Heart left ventricle (tissue), 16 donors: ENCODE results near the gene FYN. TPM values are rescaled to one million over a fixed set of nuclear protein-coding genes. Genes with fewer than 3 reads are reported as not detected.

Experiments used
- ATAC-seq, 4 donors: fragments of 200-7000 bp; cut with Tn5 transposase; one replicate each; pipeline ENCODE4 v1.9.1; 2020 to 2022; ENCODE audit warnings: moderate library complexity in 4 of 4, mild to moderate bottlenecking in 3 of 4, moderate number of reproducible peaks in 1 of 4
- DNase-seq, 5 donors: peaks; one replicate each; pipeline ENCODE4 v3.0.0-alpha.2; 2020
- H3K27ac ChIP-seq, 12 donors: fragments of 200-600 bp; sonication (generic) in 4 of 12; one replicate each; pipeline versions ENCODE4 v1.5.0 to v1.8.0; 2016 to 2022; ENCODE audit warnings: mild to moderate bottlenecking in 2 of 12
- H3K27me3 ChIP-seq, 9 donors: fragments of 200-600 bp; sonication (generic) in 2 of 9; one replicate each; pipeline versions ENCODE4 v1.5.1 to v1.8.0; 2016 to 2022; ENCODE audit warnings: mild to moderate bottlenecking in 3 of 9
- H3K36me3 ChIP-seq, 9 donors: fragments of 200-600 bp; sonication (generic) in 2 of 9; one replicate each; pipeline versions ENCODE4 v1.5.0 to v1.8.0; 2018 to 2022; ENCODE audit warnings: mild to moderate bottlenecking in 2 of 9
- H3K4me1 ChIP-seq, 12 donors: fragments of 200-600 bp; sonication (generic) in 4 of 12; one replicate each; pipeline versions ENCODE4 v1.5.0 to v1.8.0; 2016 to 2022; ENCODE audit warnings: mild to moderate bottlenecking in 3 of 12
- H3K4me3 ChIP-seq, 12 donors: fragments of 200-600 bp; sonication (generic) in 4 of 12; one replicate each; pipeline versions ENCODE4 v1.5.0 to v1.8.0; 2017 to 2022; ENCODE audit warnings: mild to moderate bottlenecking in 9 of 12, moderate library complexity in 4 of 12
- H3K9me3 ChIP-seq, 12 donors: fragments of 200-600 bp; sonication (generic) in 4 of 12; one replicate each; pipeline versions ENCODE4 v1.5.0 to v1.8.0; 2016 to 2022; ENCODE audit warnings: mild to moderate bottlenecking in 1 of 12
- CTCF ChIP-seq, 12 donors: fragments of 200-600 bp; sonication (generic) in 4 of 12; IDR thresholded peaks; one replicate each; pipeline versions ENCODE4 v1.5.0 to v1.8.0; 2018 to 2022; ENCODE audit warnings: antibody characterized with exemption in 12 of 12, mild to moderate bottlenecking in 5 of 12
- POLR2A ChIP-seq, 2 donors: fragments of 450-650 bp; IDR thresholded peaks; one replicate each; pipeline ENCODE4 v1.6.1; 2017; ENCODE audit warnings: antibody characterized with exemption in 2 of 2, mild to moderate bottlenecking in 2 of 2, moderate library complexity in 2 of 2
- WGBS, 4 donors: extraction: QIAGEN DNeasy Blood & Tissue Kit in 2 of 4; methylation state at CpG; one replicate each; pipeline versions ENCODE4 v1.1.5 to v1.1.7; 2013 to 2018; 5-methylcytosine and 5-hydroxymethylcytosine counted together
- intact Hi-C, 10 donors: fragments of 100-400 bp; cut with DNase I; formaldehyde crosslinking; loops; one replicate each; pipeline versions ENCODE4 v1.11.1 to v1.14.2; 2022
- polyA plus RNA-seq, 2 donors: library from polyadenylated mRNA; stranded (reverse); fragments of 200-250 nt; gene quantifications; one replicate each; pipeline ENCODE4 v1.2.3, GENCODE V29; 2013
- total RNA-seq, 9 donors: library from RNA; depleted of rRNA in 2 of 9; stranded (reverse); fragments of >200 nt in 2 of 9; fragmentation: NEBNext Ultra II Directional in 3 of 9; extraction: Animal tissue kit (Norgen Biotek cat#: 25700) in 3 of 9; gene quantifications; one replicate each; pipeline versions ENCODE4 v1.1.0 to v1.2.4, GENCODE V29; 2016 to 2023
- donor health status: ischemic (EF 13 %, LVEDD 7.1; RV severe dilation, severe dysfunction).
- donor health status: healthy with polysubstance abuse.
- donor health status: DM: no; HTN: yes; CAD: no.
- donor health status: DM: no; HTN: no; CAD: no.
- donor health status: ischemic (EF 25% LVEDD 6.9; RV normal size, moderate dysfunction).
- donor health status: ischemic (EF 25% LVEDD 5.7; RV mildly dilated, moderate dysfunction).
- donor health status: healthy.
- donor health status: DM: yes; HTN: yes; CAD: no.
- donor health status: ischemic (EF 35%, LVEDD 5.7; RV mildly dilated, moderate dysfunction).
- donor health status: nonischemic (EF 11% LVEDD 7.7; RV severe dilation, severe dysfunction).
- donor health status: DM: yes; HTN: yes; CAD: no.
- donor health status: PGD.
- donor health status: ischemic (EF 29% LVEDD 5.4; RV normal size, mild dysfunction).
- donor health status: nonischemic (EF 23%, LVEDD 6.1; RV moderate dilation, normal function).

FYN gene
- total and polyA plus RNA-seq, 11 donors = 14.7 to 72.4 (median 52.3) TPM

GRCh38 chr6:111764238-111765175 is 108.7 kb downstream of the FYN start:
- H3K4me3 ChIP-seq = no peak overlapping the region
- no peaks in the 10 kb centered on the region for H3K27me3 ChIP-seq
- intact Hi-C loops = loop anchor here in 1 of 10 donors (10.0 kb wide), 1 partner anchor 50 kb away; no protein-coding TSS in a partner anchor
- no peak for TF ChIP-seq POLR2A (IDR thresholded peaks at IDR 0.05)
- no peak for TF ChIP-seq CTCF (IDR thresholded peaks at IDR 0.05)
- no peaks in the 10 kb centered on the region for H3K36me3 ChIP-seq
- ATAC-seq = peak in 1 of 4 donors; percentile 43
- no peak for DNase-seq
- H3K27ac ChIP-seq = peak overlapping the region in 7 of 12 donors; percentile 1 to 90 (median 12)
- no peaks in the 10 kb centered on the region for H3K9me3 ChIP-seq
- 71 to 78% (median 74%) methylated on average over 13 of the region's 13 CpGs for WGBS, 4 donors
- H3K4me1 ChIP-seq = peaks cover 5 to 93% (median 62%) of the 10 kb centered on the region in 12 donors

GRCh38 chr6:111763381-111763780 is 109.9 kb downstream of the FYN start:
- no peak for DNase-seq
- 46 to 52% (median 49%) methylated on average over 2 of the region's 2 CpGs for WGBS, 4 donors
- Histone ChIP-seq H3K27me3 (no peaks in the 10 kb centered on the region), H3K4me1 (peaks cover 0 to 95% (median 71%) of the 10 kb centered on the region in 12 donors), H3K4me3 (no peak overlapping the region), H3K27ac (peak overlapping the region in 11 of 12 donors; percentile 19 to 90 (median 47)), H3K36me3 (no peaks in the 10 kb centered on the region), H3K9me3 (no peaks in the 10 kb centered on the region)
- no peak for TF ChIP-seq POLR2A (IDR thresholded peaks at IDR 0.05)
- no peak for TF ChIP-seq CTCF (IDR thresholded peaks at IDR 0.05)
- intact Hi-C loops = loop anchor here in 1 of 10 donors (10.0 kb wide), 1 partner anchor 49 kb away; no protein-coding TSS in a partner anchor
- ATAC-seq = no peak

- no peak for DNase-seq
- H3K27me3 ChIP-seq = no peaks in the 10 kb centered on the region
- intact Hi-C loops = loop anchor here in 1 of 10 donors (10.0 kb wide), 1 partner anchor 47 kb away; no protein-coding TSS in a partner anchor
- H3K4me1 ChIP-seq = peaks cover 0 to 96% (median 72%) of the 10 kb centered on the region in 12 donors
- H3K36me3 ChIP-seq = no peaks in the 10 kb centered on the region
- H3K27ac ChIP-seq = peak overlapping the region in 11 of 12 donors; percentile 5 to 90 (median 39)
- no peak overlapping the region for H3K4me3 ChIP-seq
- H3K9me3 ChIP-seq = no peaks in the 10 kb centered on the region
- TF ChIP-seq POLR2A (IDR thresholded peaks at IDR 0.05) (no peak), CTCF (IDR thresholded peaks at IDR 0.05) (no peak)
- WGBS, 4 donors = 55 to 63% (median 60%) methylated on average over 7 of the region's 7 CpGs
- peak in 3 of 4 donors; percentile 23 to 43 (median 28) for ATAC-seq
Observed at GRCh38 chr6:111761783-111762312, 111.4 kb downstream of the FYN start.

GRCh38 chr6:111761212-111761611 is 112.0 kb downstream of the FYN start:
- Histone ChIP-seq H3K27ac (peak overlapping the region in 11 of 12 donors; percentile 5 to 90 (median 46)), H3K36me3 (no peaks in the 10 kb centered on the region), H3K4me3 (no peak overlapping the region), H3K27me3 (no peaks in the 10 kb centered on the region), H3K9me3 (no peaks in the 10 kb centered on the region), H3K4me1 (peaks cover 0 to 95% (median 73%) of the 10 kb centered on the region in 12 donors)
- no peak for TF ChIP-seq CTCF (IDR thresholded peaks at IDR 0.05)
- no peak for TF ChIP-seq POLR2A (IDR thresholded peaks at IDR 0.05)
- intact Hi-C loops = loop anchor here in 1 of 10 donors (10.0 kb wide), 1 partner anchor 46 kb away; no protein-coding TSS in a partner anchor
- WGBS, 4 donors = 62 to 72% (median 67%) methylated on average over 2 of the region's 2 CpGs
- no peak for ATAC-seq
- no peak for DNase-seq
